SK-N-SH (cell line): ENCODE results near the gene RMI1. TPM values are rescaled to one million over a fixed set of nuclear protein-coding genes. Genes with fewer than 3 reads are reported as not detected.
A peak's percentile ranks its signal among the peaks of the same experiment; 100 is the strongest.

Experiments
- CTCF ChIA-PET: fragments of 300-600, 350-600 bp; formaldehyde crosslinking; extraction: SDS; loops from one replicate; lab custom pipeline; 2021; lab: Yijun Ruan, JAX
- POLR2A ChIA-PET: fragments of 350-600 bp; sonication (Branson Sonifier 250); formaldehyde crosslinking; extraction: SDS; loops from one replicate; lab custom pipeline; 2020; ENCODE audit warnings: antibody characterized with exemption, inconsistent platforms; lab: Yijun Ruan, JAX
- DNase-seq: peaks from one replicate; pipeline ENCODE4 v3.0.0; 2012
- H2AFZ ChIP-seq: fragments of 200-600 bp; sonication (generic); 2 replicates; pipeline ENCODE4 v1.8.1; 2016; ENCODE audit warnings: antibody characterized with exemption, mild to moderate bottlenecking, low read depth
- H3F3A ChIP-seq: fragments of 200-600 bp; sonication (generic); replicated peaks from 2 replicates; pipeline ENCODE3; 2016; ENCODE audit warnings: antibody characterized with exemption, mild to moderate bottlenecking; ENCODE audit not compliant: insufficient read depth
- H3K27ac ChIP-seq, 2 experiments: fragments of 200-500 bp in 1 of 2; fragments of 200-600 bp in 1 of 2; sonication (Bioruptor generic) in 1 of 2; sonication (generic), shearing (Covaris generic) in 1 of 2; 2 replicates each; pipeline versions ENCODE4 v1.5.1 to v1.6.1; 2014 to 2016; ENCODE audit warnings: low read depth in 2 of 2, inconsistent platforms in 1 of 2, low read length in 1 of 2, mild to moderate bottlenecking in 1 of 2, mixed read lengths in 1 of 2
- H3K27me3 ChIP-seq: fragments of 200-600 bp; sonication (generic), shearing (Covaris generic); 2 replicates; pipeline ENCODE4 v1.6.1; 2016; ENCODE audit warnings: mixed run types; ENCODE audit not compliant: insufficient read depth
- H3K36me3 ChIP-seq, 2 experiments: fragments of 200-500 bp in 1 of 2; fragments of 200-600 bp in 1 of 2; sonication (Bioruptor generic) in 1 of 2; sonication (generic) in 1 of 2; replicated peaks in 1 of 2; 2 replicates each; pipeline versions ENCODE3 to v1.5.1; 2014 to 2016; ENCODE audit warnings: low read length in 1 of 2, mild to moderate bottlenecking in 1 of 2; ENCODE audit not compliant: insufficient read depth in 2 of 2, control insufficient read depth in 1 of 2
- H3K4me1 ChIP-seq, 2 experiments: fragments of 200-500 bp in 1 of 2; fragments of 200-600 bp in 1 of 2; sonication (Bioruptor generic) in 1 of 2; sonication (generic), shearing (Covaris generic) in 1 of 2; 2 replicates each; pipeline versions ENCODE4 v1.5.1 to v1.6.1; 2014 to 2016; ENCODE audit warnings: low read depth in 1 of 2, low read length in 1 of 2, mixed run types in 1 of 2; ENCODE audit not compliant: insufficient read depth in 2 of 2, control insufficient read depth in 1 of 2
- H3K4me2 ChIP-seq: fragments of 200-600 bp; sonication (generic), shearing (Covaris generic); 2 replicates; pipeline ENCODE4 v1.6.1; 2017; ENCODE audit warnings: mixed run types
- H3K4me3 ChIP-seq, 2 experiments: fragments of 200-500 bp in 1 of 2; fragments of 200-600 bp in 1 of 2; sonication (Bioruptor generic) in 1 of 2; sonication (generic), shearing (Covaris generic) in 1 of 2; 2 replicates each; pipeline versions ENCODE4 v1.5.1 to v1.8.1; 2014 to 2016; ENCODE audit warnings: low read depth in 2 of 2, inconsistent platforms in 1 of 2, low read length in 1 of 2, mild to moderate bottlenecking in 1 of 2, mixed read lengths in 1 of 2, moderate library complexity in 1 of 2
- H3K79me2 ChIP-seq: fragments of 200-600 bp; sonication (generic); 2 replicates; pipeline ENCODE4 v1.8.1; 2017; ENCODE audit warnings: mild to moderate bottlenecking; ENCODE audit not compliant: insufficient read depth
- H3K9ac ChIP-seq: fragments of 200-600 bp; sonication (generic); 2 replicates; pipeline ENCODE4 v1.6.1; 2017; ENCODE audit warnings: mixed run types
- H3K9me2 ChIP-seq: fragments of 200-600 bp; sonication (generic); 2 replicates; pipeline ENCODE4 v1.6.1; 2017; ENCODE audit warnings: mixed run types
- H3K9me3 ChIP-seq: fragments of 200-600 bp; sonication (generic); 2 replicates; pipeline ENCODE4 v1.6.1; 2017; ENCODE audit warnings: mixed run types, mild to moderate bottlenecking, moderate library complexity
- H4K20me1 ChIP-seq: fragments of 200-600 bp; sonication (generic); 2 replicates; pipeline ENCODE4 v1.6.1; 2017; ENCODE audit warnings: mild to moderate bottlenecking, mixed run types; ENCODE audit not compliant: insufficient read depth
- CHD2 ChIP-seq: fragments of 150-350 bp; IDR thresholded peaks from 2 replicates; pipeline ENCODE4 v1.6.1; 2018; ENCODE audit warnings: low read length; ENCODE audit not compliant: partially characterized antibody
- EZH2phosphoT487 ChIP-seq: fragments of 200-600 bp; sonication (generic); IDR thresholded peaks from 2 replicates; pipeline ENCODE4 v1.6.1; 2017; ENCODE audit warnings: low read depth, mixed run types, mild to moderate bottlenecking, antibody characterized with exemption, moderate library complexity, borderline replicate concordance
- FOSL2 ChIP-seq: IDR thresholded peaks from 2 replicates; pipeline ENCODE4 v1.4.0; 2012; ENCODE audit warnings: low read depth, mild to moderate bottlenecking, moderate library complexity, borderline replicate concordance
- FOXJ3 ChIP-seq: sonication (generic); formaldehyde crosslinking; IDR thresholded peaks from 2 replicates; pipeline ENCODE4 v1.5.1; 2020; ENCODE audit warnings: mild to moderate bottlenecking, missing genetic modification reagents
- GATA2 ChIP-seq: sonication (generic); formaldehyde crosslinking; IDR thresholded peaks from 2 replicates; pipeline ENCODE4 v1.5.0; 2020; ENCODE audit warnings: mild to moderate bottlenecking, missing genetic modification reagents
- IRF3 ChIP-seq: fragments of 150-350 bp; IDR thresholded peaks from 2 replicates; pipeline ENCODE4 v1.6.1; 2016; ENCODE audit warnings: mild to moderate bottlenecking, low read depth, low read length
- JUND ChIP-seq: IDR thresholded peaks from 2 replicates; pipeline ENCODE4 v1.4.0; 2012
- MAX ChIP-seq: IDR thresholded peaks from 2 replicates; pipeline ENCODE4 v1.4.0; 2012; ENCODE audit warnings: low read depth
- MXI1 ChIP-seq: IDR thresholded peaks from 2 replicates; pipeline ENCODE4 v1.6.1; 2012; ENCODE audit warnings: mild to moderate bottlenecking, low read depth, low read length, improper control_type of control experiment
- NFIC ChIP-seq: IDR thresholded peaks from 2 replicates; pipeline ENCODE4 v1.4.0; 2012; ENCODE audit warnings: borderline replicate concordance
- NRF1 ChIP-seq: IDR thresholded peaks from 2 replicates; pipeline ENCODE4 v1.6.1; 2012; ENCODE audit warnings: low read depth, mild to moderate bottlenecking, low read length
- RAD21 ChIP-seq: IDR thresholded peaks from 2 replicates; pipeline ENCODE4 v1.6.1; 2012; ENCODE audit warnings: mild to moderate bottlenecking, low read length
- RFX5 ChIP-seq: IDR thresholded peaks from 2 replicates; pipeline ENCODE4 v1.6.1; 2012; ENCODE audit warnings: mild to moderate bottlenecking, improper control_type of control experiment, low read length
- SIN3A ChIP-seq: IDR thresholded peaks from 2 replicates; pipeline ENCODE4 v1.6.1; 2012; ENCODE audit warnings: low read depth, mild to moderate bottlenecking, low read length, moderate library complexity, borderline replicate concordance
- TAF1 ChIP-seq: IDR thresholded peaks from 2 replicates; pipeline ENCODE4 v1.6.1; 2012; ENCODE audit warnings: low read depth, mild to moderate bottlenecking, low read length, moderate library complexity, borderline replicate concordance
- TCF12 ChIP-seq: IDR thresholded peaks from 2 replicates; pipeline ENCODE4 v1.4.0; 2012
- TEAD4 ChIP-seq: IDR thresholded peaks from 2 replicates; pipeline ENCODE4 v1.4.0; 2012; ENCODE audit warnings: mild to moderate bottlenecking, borderline replicate concordance; ENCODE audit not compliant: insufficient read depth
- USF1 ChIP-seq: IDR thresholded peaks from 2 replicates; pipeline ENCODE4 v1.4.0; 2012; ENCODE audit warnings: low read depth, borderline replicate concordance
- YY1 ChIP-seq: IDR thresholded peaks from 2 replicates; pipeline ENCODE4 v1.4.0; 2012; ENCODE audit warnings: low read depth, mild to moderate bottlenecking
- ZBTB33 ChIP-seq: IDR thresholded peaks from 2 replicates; pipeline ENCODE4 v1.4.0; 2012; ENCODE audit warnings: low read depth, borderline replicate concordance
- WGBS: methylation state at CpG from one replicate; pipeline ENCODE4 v1.1.6; 2017; ENCODE audit warnings: low lambda C conversion rate; 5-methylcytosine and 5-hydroxymethylcytosine counted together
- polyA plus RNA-seq, 3 experiments: library from polyadenylated mRNA; depleted of rRNA; stranded (reverse); fragments of >200 nt; gene quantifications; 2 replicates each; pipeline ENCODE4 v1.2.3, GENCODE V29; 2012
- TF ChIP-seq, protein P1 (sequence below): fragments of 150-350 bp; IDR thresholded peaks from 2 replicates; pipeline ENCODE4 v1.6.1; 2017; ENCODE audit warnings: antibody characterized with exemption, low read length, low read depth, borderline replicate concordance

The RMI1 gene
- polyA plus RNA-seq, 1 of the 3 experiments (the other 2 are of a cell fraction): 1.0 TPM

DNA sequence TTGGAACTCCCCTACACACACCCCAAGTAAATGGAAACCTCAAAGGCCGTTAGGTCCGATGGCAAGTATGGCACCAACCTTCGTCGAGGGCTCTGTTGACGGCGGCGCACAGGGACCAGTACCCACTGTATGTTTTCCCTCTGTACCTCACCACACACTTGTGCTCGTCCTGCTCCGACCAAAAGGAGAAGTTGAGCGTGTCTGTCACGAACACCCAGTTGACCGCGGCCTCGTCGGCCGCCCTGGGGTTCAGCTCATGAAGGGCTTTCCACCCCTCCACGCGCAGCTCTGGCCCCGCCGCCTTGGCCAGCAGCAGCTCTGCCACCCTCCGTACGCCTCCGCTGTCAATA is 24.5 kb upstream of the RMI1 start:
- Histone ChIP-seq H3K36me3 (peaks cover 6 to 21% of the 10 kb centered on the region in 2 experiments), H3K9ac (peak overlapping the region; percentile 89), H3K27ac (peak overlapping the region; percentile 67 to 74), H2AFZ (peak overlapping the region; percentile 99), H3F3A (peaks cover 27% of the 10 kb centered on the region), H3K4me2 (peak overlapping the region; percentile 93), H3K9me3 (no peaks in the 10 kb centered on the region), H4K20me1 (no peaks in the 10 kb centered on the region), H3K79me2 (peaks cover 13% of the 10 kb centered on the region), H3K27me3 (no peaks in the 10 kb centered on the region), H3K4me3 (peak overlapping the region; percentile 59 to 73), H3K4me1 (peaks cover 7 to 10% of the 10 kb centered on the region in 2 experiments; a peak in 2 of 4 replicates), H3K9me2 (no peaks in the 10 kb centered on the region)
- TF ChIP-seq MAX: peak; percentile 64
- no peak for TF ChIP-seq SIN3A
- no peak for TF ChIP-seq TAF1
- TF ChIP-seq ZBTB33: no peak
- no peak for TF ChIP-seq YY1
- no peak for TF ChIP-seq RAD21
- ChIA-PET CTCF (interaction anchor here (0.9 to 1.0 kb wide), 2 partner anchors 19 to 305 kb away, joined by 3 read pairs; no protein-coding TSS in a partner anchor), POLR2A (interaction anchor here (0.6 to 1.4 kb wide), 5 partner anchors 10 to 25 kb away, joined by 3 to 5 read pairs (median 3); partner anchors contain the start of genes HNRNPK and RMI1)
- DNase-seq: peak; percentile 68
- 10% methylated on average over 9 of the region's 23 CpGs for WGBS

DNA sequence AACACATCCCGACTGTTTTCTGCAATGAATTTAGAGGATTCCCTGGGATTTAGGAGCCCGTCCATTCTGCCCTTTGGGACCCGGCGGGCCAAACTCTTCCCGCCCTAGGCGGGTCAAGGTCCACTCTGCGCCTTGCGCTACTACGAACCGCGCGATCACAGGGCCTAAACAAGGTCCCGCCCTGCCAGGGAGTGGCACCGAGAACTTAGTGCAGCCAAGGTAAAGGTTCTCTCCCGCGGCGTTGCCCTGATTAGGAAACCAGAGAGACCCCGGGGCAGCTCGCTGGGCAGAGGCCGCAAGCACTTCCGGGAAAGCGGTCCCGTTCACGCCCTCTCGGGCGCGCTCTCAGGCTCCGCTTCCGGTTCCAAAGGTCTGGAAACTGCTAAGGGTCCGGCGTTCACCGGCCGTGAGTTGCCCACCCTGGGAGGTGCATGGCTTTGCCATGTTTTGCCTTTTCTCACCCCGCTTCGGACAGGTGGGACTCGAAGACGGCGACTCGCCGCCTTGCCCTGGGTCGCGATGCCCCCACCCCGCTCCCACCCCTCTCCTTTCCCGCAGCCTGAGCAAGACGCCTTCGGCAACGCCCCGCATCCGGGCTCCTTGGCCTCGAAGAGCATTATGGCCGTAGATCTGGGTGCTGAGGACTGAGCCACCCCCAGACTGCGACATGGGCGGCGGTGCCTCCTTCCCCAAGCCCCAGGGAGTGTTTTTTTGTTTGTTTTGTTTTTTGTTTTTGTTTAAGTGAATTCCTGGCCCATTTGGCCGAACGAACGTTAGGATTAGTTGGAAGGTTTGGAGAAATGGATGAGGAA is 24.0 kb upstream of the RMI1 start:
- 5% methylated on average over 26 of the region's 57 CpGs for WGBS
- Histone ChIP-seq H3K4me3 (peak overlapping the region; percentile 59 to 73), H3F3A (peaks cover 27% of the 10 kb centered on the region), H2AFZ (peak overlapping the region; percentile 99), H3K9me2 (no peaks in the 10 kb centered on the region), H3K4me1 (peaks cover 7 to 10% of the 10 kb centered on the region in 2 experiments; a peak in 2 of 4 replicates), H3K36me3 (peaks cover 4 to 20% of the 10 kb centered on the region in 2 experiments), H3K27me3 (no peaks in the 10 kb centered on the region), H3K9ac (peak overlapping the region; percentile 89), H3K4me2 (peak overlapping the region; percentile 93), H3K79me2 (peaks cover 13% of the 10 kb centered on the region), H3K27ac (peak overlapping the region; percentile 67 to 74), H4K20me1 (no peaks in the 10 kb centered on the region), H3K9me3 (no peaks in the 10 kb centered on the region)
- POLR2A ChIA-PET: interaction anchor here (0.9 to 1.4 kb wide), 4 partner anchors 9 to 24 kb away, joined by 3 to 5 read pairs (median 4); partner anchors contain the start of genes HNRNPK and RMI1
- DNase-seq: peak; percentile 88
- CTCF ChIA-PET: interaction anchor here (0.9 to 1.0 kb wide), 2 partner anchors 19 to 304 kb away, joined by 3 read pairs; no protein-coding TSS in a partner anchor
- TF ChIP-seq EZH2phosphoT487: no peak
- TF ChIP-seq USF1: no peak
- peak; percentile 50; the same call in 1 of the 2 replicates for TF ChIP-seq SIN3A
- TF ChIP-seq FOXJ3 (CRISPR knock-in tag): peak; percentile 3; the same call in 1 of the 2 replicates
- peak; percentile 68 for TF ChIP-seq CHD2
- peak; percentile 75; the same call in 1 of the 2 replicates for TF ChIP-seq MXI1
- 0 out of 2 replicates have a peak, but pooled peaks have one; percentile 14 for TF ChIP-seq YY1
- TF ChIP-seq FOSL2: no peak
- TF ChIP-seq RFX5: no peak
- TF ChIP-seq RAD21: no peak
- TF ChIP-seq JUND: no peak
- no peak for TF ChIP-seq TEAD4
- TF ChIP-seq NRF1: no peak
- TF ChIP-seq TCF12: no peak
- no peak for TF ChIP-seq IRF3
- TF ChIP-seq, protein P1, sequence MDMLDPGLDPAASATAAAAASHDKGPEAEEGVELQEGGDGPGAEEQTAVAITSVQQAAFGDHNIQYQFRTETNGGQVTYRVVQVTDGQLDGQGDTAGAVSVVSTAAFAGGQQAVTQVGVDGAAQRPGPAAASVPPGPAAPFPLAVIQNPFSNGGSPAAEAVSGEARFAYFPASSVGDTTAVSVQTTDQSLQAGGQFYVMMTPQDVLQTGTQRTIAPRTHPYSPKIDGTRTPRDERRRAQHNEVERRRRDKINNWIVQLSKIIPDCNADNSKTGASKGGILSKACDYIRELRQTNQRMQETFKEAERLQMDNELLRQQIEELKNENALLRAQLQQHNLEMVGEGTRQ: no peak
- no peak for TF ChIP-seq GATA2 (CRISPR knock-in tag)
- no peak for TF ChIP-seq NFIC
